ENCODE measurements around the gene SLC35D2.

SLC35D2 gene

GRCh38 chr9:96304230-96304629 lies 79.3 kb downstream of the SLC35D2 start:
- DNase-seq, result no peak

- DNase-seq, result no peak
Measured at GRCh38 chr9:96302021-96302420, 81.5 kb downstream of the SLC35D2 start, which contains the start of gene HSD17B3. TSS of gene HSD17B3 (minus strand) at chr9:96302176. CDS start at chr9:96302104, 72 bp downstream.

DNA sequence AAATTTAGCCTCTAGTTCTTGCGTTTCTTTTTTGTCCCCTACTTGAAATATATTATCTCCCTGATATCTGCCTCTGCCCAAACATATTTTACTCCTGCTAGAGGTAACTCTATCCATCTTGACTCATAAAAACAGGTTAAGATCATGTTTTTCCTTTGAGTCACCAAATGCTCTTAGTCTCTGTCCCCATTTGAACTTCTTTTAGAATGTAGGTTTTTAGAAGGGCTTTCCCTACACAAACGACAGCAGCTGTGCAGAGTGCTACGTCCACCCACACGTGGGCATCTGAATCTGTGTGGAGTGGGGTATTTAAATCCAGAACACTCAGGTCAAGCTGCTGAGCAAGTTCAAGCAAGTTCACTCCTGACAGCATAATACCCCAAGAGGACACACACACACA lies 83.7 kb downstream of the SLC35D2 start:
- no peak for DNase-seq

DNA sequence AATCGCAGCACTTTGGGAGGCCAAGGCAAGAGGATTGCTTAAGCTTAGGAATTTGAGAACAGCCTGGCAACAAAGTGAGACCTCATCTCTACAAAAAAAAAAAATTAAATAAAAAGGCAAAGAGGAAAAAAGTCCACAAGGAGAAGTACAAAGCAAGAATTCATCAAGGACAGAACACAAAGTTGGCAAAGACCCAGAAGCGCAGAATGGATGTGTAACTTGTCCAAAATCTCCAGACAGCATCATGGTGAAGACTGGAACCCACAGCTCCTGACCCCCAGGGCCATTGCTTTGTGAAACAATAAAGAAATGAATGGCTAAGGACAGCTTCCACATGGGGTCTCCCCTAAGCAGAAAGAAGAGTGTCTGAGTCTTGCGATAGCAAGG lies 89.4 kb downstream of the SLC35D2 start:
- DNase-seq, result no peak

DNA sequence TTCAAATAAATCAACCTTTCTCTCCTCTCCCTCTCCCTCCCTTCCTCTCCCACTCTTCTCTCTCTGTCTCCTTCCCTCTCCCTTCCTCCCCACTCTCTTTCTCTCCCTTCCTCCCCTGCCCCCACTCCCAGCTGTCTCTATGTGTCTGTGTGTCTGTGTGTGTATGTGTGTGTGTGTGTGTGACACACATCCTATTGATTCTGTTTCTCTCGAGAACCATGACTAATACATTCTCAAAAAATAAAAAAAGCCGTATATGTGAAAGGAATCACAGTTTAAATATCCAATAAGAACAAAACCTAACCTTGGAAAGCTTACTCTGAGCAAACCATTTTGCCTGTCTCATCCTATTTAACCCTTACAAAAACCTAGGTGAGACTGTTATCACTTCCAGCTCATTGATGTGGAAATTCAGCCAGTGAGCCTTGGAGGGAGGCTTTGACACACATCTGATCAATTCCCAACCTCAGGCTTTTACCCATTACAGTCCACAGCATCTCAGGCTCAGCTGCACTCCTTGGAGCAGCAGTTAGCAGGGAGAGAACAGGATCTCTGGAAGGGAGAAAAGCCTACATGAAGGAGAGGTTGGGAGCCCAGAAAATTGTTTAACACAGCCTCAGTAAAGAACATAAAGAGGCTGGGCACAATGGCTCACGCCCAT lies 89.9 kb downstream of the SLC35D2 start:
- no peak for DNase-seq

DNA sequence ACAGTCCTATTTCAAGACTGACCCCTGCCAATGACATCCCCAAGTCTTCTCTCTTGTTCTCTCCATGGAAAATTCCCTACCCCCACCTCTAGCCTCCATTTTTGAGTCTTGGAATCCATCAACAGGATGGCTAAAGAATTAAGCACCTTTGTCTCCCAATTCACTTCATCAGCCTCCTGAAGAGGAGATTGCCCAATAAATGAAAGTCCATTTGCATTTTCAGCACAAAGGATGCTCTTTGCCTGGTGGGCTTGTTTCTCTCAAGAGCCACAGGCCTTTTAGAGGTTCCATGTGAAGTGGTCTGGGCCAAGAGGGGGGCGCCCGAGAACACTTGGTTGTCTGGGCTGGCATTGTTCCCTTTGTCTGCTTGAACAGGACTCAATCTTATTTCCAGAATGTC lies 94.1 kb downstream of the SLC35D2 start:
- DNase-seq, result no peak

DNA sequence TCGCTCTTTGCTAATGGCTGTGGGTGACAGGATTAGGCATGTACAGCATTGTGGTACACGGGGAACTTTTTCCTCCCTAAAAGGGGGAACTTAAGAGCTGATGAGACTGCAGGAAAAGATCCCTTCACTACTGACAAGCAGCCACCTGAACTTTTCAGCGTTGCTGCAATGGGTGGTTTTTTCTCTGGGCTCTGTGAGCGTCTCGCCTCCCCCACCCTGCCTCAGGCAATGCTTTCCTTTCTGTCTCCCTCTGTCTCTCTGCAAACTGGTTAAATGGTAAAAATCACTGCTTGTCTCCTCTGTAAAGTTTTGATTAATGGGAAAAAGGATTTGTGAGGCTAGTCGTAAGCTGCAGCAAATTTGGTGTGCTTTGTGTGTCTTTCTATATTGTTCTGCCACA lies 101.9 kb downstream of the SLC35D2 start:
- DNase-seq, result no peak

DNA sequence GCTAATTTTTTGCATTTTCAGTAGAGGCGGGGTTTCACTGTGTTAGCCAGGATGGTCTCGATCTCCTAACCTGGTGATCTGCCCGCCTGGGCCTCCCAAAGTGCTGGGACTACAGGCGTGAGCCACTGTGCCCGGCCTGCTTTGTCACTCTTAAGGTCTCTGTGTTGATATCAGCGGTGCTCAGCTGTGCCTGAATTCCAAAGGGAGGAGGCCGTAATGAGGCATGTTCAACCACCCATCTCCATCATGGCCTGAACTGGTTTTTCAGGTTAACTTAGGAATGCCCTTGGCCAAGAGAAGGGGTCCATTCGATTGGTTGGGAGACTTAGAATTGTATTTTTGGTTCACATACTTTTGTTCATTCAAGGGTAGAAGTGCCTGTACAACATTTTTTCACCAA lies 103.6 kb downstream of the SLC35D2 start:
- no peak for DNase-seq

DNA sequence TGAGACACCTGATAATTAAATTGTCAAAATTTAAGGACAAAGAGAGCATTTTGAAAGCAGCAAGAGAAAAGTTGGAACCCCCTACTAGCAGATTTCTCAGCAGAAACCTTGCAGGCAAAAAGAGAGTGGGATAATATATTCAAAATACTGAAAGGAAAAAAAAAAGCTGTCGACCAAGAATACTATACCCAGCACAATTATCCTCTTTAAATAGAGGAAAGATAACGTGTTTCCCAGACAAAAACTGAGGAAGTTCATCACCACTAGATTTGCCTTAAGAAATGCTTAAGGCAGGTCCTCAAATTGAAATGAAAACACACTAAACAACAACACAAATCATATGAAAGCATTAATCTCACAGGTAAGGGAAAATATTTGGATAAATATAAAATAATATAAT lies 108.6 kb downstream of the SLC35D2 start:
- DNase-seq, result no peak
